Ishikawa (cell line): Measurements from ENCODE around the gene GYG2.

Source experiments
- CREB1 ChIP-seq: IDR thresholded peaks from 2 replicates; pipeline ENCODE4 v1.6.1; 2012; ENCODE audit warnings: low read depth
- EP300 ChIP-seq: IDR thresholded peaks from 2 replicates; pipeline ENCODE4 v1.6.1; 2012; ENCODE audit warnings: borderline replicate concordance
- RAD21 ChIP-seq: IDR thresholded peaks from 2 replicates; pipeline ENCODE4 v1.6.1; 2012; ENCODE audit warnings: low read depth
- TAF1 ChIP-seq: IDR thresholded peaks from 2 replicates; pipeline ENCODE4 v1.6.1; 2012; ENCODE audit warnings: low read depth, mild to moderate bottlenecking
- TF ChIP-seq, protein P1 (sequence below): IDR thresholded peaks from 2 replicates; pipeline ENCODE4 v1.6.1; 2012

DNA sequence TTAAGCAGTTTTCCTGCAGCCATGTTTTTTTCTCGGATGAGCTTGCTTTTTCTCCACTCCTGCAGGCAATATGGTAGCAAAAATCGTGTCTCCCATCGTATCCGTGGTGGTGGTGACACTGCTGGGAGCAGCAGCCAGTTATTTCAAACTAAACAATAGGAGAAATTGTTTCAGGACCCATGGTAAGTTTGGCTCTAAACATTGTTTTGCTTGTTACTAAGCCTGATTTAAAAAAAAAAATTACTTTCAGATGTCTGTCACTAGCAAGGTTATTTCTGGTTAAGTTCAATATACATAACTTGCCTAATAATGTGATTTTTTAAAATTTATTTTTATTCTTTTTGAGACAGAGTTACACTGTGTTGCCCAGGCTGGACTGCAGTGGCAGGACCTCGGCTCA lies 17.5 kb upstream of the GYG2 start:
- TF ChIP-seq EP300 = no peak
- TF ChIP-seq TAF1 = no peak
- no peak for TF ChIP-seq CREB1
- no peak for TF ChIP-seq RAD21
- TF ChIP-seq, protein P1, sequence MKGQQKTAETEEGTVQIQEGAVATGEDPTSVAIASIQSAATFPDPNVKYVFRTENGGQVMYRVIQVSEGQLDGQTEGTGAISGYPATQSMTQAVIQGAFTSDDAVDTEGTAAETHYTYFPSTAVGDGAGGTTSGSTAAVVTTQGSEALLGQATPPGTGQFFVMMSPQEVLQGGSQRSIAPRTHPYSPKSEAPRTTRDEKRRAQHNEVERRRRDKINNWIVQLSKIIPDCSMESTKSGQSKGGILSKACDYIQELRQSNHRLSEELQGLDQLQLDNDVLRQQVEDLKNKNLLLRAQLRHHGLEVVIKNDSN = no peak
